BE2C (cell line): ENCODE results near the gene RSL1D1.

Experiments
- DNase-seq: peaks from one replicate; pipeline ENCODE4 v3.0.0-alpha.2; 2020
- H3K27me3 ChIP-seq: fragments of 250-450 bp; sonication (Bioruptor Pico); 2 replicates; pipeline ENCODE4 v1.5.1; 2020; ENCODE audit warnings: mild to moderate bottlenecking
- H3K36me3 ChIP-seq: fragments of 250-450 bp; sonication (Bioruptor Pico); 2 replicates; pipeline ENCODE4 v1.5.1; 2020; ENCODE audit warnings: mild to moderate bottlenecking
- H3K4me1 ChIP-seq: fragments of 250-450 bp; sonication (Bioruptor Pico); 2 replicates; pipeline ENCODE4 v1.5.1; 2020
- H3K4me3 ChIP-seq: 2 replicates; pipeline ENCODE4 v1.5.1; 2011; ENCODE audit warnings: low read depth, low read length
- H3K9me3 ChIP-seq: fragments of 250-450 bp; sonication (Bioruptor Pico); 2 replicates; pipeline ENCODE4 v1.5.1; 2020
- TF ChIP-seq, protein P1 (sequence below): IDR thresholded peaks from 2 replicates; pipeline ENCODE4 v1.5.1; 2012; ENCODE audit warnings: mild to moderate bottlenecking, low read depth, low read length

Gene RSL1D1

DNA sequence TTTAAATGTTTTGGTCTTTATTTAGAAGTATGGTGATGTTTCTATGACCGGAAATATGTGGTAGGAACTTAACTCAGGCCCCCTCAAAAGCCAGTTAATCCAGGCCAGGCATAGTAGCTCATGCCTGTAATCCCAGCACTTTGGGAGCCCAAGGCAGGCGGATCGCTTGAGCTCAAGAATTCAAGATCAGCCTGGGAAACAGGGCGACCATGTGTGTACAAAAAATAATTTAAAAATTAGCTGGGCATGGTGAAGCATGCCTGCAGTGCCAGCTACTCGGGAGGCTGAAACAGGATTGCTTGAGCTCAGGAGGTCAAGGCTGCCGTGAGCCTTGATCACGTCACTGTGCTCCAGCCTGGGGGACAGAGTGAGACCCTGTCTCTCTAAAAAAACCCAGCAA lies 10.3 kb downstream of the RSL1D1 start:
- no peaks in the 10 kb centered on the region for H3K9me3 ChIP-seq
- H3K27me3 ChIP-seq = no peaks in the 10 kb centered on the region
- H3K4me1 ChIP-seq = peaks cover 7% of the 10 kb centered on the region; the same call in 1 of the 2 replicates
- no peak for DNase-seq
- TF ChIP-seq, protein P1, sequence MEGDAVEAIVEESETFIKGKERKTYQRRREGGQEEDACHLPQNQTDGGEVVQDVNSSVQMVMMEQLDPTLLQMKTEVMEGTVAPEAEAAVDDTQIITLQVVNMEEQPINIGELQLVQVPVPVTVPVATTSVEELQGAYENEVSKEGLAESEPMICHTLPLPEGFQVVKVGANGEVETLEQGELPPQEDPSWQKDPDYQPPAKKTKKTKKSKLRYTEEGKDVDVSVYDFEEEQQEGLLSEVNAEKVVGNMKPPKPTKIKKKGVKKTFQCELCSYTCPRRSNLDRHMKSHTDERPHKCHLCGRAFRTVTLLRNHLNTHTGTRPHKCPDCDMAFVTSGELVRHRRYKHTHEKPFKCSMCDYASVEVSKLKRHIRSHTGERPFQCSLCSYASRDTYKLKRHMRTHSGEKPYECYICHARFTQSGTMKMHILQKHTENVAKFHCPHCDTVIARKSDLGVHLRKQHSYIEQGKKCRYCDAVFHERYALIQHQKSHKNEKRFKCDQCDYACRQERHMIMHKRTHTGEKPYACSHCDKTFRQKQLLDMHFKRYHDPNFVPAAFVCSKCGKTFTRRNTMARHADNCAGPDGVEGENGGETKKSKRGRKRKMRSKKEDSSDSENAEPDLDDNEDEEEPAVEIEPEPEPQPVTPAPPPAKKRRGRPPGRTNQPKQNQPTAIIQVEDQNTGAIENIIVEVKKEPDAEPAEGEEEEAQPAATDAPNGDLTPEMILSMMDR = no peak
- H3K36me3 ChIP-seq = peaks cover 100% of the 10 kb centered on the region
- no peak overlapping the region for H3K4me3 ChIP-seq

DNA sequence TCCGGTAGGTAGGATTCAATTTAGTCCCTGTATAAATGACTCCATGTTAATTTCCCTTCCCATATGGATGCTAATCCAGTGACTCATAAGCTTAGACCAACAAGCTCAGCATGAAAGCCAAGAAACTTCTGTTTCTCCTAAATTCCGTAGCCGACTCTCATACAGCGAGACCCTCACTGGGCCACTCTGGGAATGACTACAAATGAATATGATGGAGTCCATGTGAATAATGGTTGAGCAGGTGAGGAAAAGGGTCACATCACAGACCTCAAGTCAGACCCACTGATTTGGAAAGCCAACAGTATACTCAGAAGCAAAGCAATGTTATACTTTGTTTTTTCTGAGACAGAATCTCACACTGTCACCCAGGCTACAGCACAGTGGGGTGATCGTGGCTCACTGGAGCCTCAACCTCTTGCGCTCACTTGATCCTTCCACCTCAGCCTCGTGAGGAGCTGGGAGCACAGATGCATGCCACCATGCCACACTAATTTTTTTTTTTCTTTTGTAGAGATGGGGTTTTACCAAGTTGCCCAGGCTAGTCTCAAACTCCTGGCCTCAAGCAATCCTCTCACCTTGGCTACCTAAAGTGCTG lies 14.6 kb downstream of the RSL1D1 start:
- Histone ChIP-seq H3K27me3 (no peaks in the 10 kb centered on the region), H3K4me3 (no peak overlapping the region), H3K9me3 (no peaks in the 10 kb centered on the region; the same call in 1 of the 2 replicates), H3K4me1 (peaks cover 7% of the 10 kb centered on the region; the same call in 1 of the 2 replicates), H3K36me3 (peaks cover 63% of the 10 kb centered on the region)
- TF ChIP-seq, protein P1 = no peak
- no peak for DNase-seq

DNA sequence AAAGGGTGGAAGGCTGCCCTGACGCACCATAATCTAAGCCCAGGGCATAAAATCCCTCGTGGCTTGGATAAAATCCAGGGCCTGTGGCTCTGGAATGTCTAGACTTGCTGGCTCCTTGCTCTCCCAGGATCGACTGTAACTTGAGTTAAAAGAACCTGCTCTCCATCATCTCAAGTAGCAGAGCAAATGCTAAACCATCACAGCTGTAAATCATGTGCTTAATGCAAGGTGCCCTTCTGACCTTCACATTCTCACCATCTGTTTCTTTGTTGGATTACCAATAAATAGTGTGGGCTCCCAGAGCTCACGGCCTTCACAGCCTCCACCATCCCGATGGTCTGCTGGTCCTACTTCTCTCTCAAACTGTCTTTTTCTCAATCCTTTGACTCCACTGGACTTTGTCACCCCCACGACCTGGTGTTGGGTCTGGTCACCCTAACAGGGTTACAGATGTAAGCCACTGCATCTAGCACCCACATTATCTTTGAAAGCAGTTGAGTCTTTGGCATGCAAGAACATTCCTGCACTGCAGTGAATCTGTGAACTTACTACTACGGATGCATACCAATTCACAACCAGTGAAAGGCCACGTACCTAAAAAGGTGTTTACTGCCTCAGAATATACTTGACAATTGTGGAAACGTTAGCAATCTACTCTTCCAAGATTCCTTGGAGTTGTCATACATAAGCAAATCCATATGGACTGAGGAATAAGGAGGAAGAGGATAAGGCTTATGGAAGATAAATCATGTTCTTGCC lies 15.3 kb downstream of the RSL1D1 start:
- H3K4me3 ChIP-seq = no peak overlapping the region
- H3K4me1 ChIP-seq = peaks cover 7% of the 10 kb centered on the region; the same call in 1 of the 2 replicates
- H3K36me3 ChIP-seq = peaks cover 56% of the 10 kb centered on the region
- DNase-seq = no peak
- TF ChIP-seq, protein P1 = no peak
- H3K9me3 ChIP-seq = no peaks in the 10 kb centered on the region; the same call in 1 of the 2 replicates
- H3K27me3 ChIP-seq = no peaks in the 10 kb centered on the region

DNA sequence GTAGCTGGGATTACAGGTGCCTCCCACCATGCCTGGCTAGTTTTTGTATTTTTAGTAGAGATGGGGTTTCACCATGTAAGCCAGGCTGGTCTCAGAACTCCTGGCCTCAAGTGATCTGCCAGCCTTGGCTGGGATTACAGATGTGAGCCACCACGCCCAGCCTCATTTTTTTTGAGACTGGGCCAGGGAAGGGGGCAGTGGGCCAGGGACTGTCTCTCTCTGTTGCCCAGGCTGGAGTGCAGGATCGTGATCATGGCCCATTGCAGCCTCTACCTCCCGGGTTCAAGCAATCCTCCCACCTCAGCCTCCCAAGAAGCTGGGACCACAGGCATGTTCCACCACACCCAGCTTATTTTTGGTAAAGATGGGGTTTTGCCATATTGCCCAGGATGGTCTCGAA lies 16.0 kb downstream of the RSL1D1 start:
- no peak for DNase-seq
- H3K4me3 ChIP-seq = no peak overlapping the region
- peaks cover 48% of the 10 kb centered on the region for H3K36me3 ChIP-seq
- H3K4me1 ChIP-seq = peaks cover 7% of the 10 kb centered on the region; the same call in 1 of the 2 replicates
- H3K9me3 ChIP-seq = no peaks in the 10 kb centered on the region; the same call in 1 of the 2 replicates
- H3K27me3 ChIP-seq = no peaks in the 10 kb centered on the region
- TF ChIP-seq, protein P1 = no peak

DNA sequence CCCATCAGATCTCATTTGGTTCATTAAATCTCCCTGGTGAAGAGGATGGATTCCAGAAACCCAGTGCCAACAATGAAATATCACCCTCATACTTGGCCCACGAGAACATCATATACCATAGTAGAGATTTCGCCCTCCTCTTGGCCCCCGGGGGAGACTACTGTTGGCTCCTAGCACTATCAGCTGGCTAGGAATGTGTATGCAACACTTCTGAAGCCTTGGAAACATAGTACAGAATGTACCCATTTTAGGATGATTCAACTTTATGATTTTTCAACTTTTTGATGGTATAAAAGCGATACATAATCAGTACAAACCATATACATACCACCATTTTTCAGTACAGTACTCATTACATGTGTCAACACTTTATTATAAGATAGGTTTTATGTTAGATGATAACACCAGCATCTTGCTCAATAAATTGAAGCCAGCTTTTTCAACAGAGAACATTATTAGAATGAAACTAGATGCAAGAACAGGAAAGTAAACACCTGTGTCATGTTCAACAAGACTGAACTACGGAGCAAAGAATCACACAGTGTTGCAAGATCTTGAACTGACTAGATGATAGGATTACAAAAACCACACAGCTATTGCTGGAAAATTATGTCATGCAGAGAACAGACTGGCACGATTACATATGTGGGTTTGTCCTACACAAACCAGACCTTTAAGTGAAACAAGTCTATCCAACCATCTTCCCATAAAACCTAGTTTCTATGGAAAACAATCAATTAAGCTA lies 17.2 kb downstream of the RSL1D1 start:
- peaks cover 7% of the 10 kb centered on the region; the same call in 1 of the 2 replicates for H3K4me1 ChIP-seq

More for the DNA sequence above, 17.2 kb downstream of the RSL1D1 start:
- Histone ChIP-seq H3K27me3 (no peaks in the 10 kb centered on the region), H3K36me3 (peaks cover 36% of the 10 kb centered on the region), H3K4me3 (no peak overlapping the region), H3K9me3 (no peaks in the 10 kb centered on the region; the same call in 1 of the 2 replicates)
- TF ChIP-seq, protein P1 = no peak
- no peak for DNase-seq
